HCT116 (cell line): ENCODE results near the gene AKAP13. TPM values are rescaled to one million over a fixed set of nuclear protein-coding genes. Genes with fewer than 3 reads are reported as not detected.

ENCODE experiments used
- ATAC-seq: fragments of 200-7000 bp; cut with Tn5 transposase; 2 replicates; pipeline ENCODE4 v1.9.1; 2020; ENCODE audit warnings: mild to moderate bottlenecking, moderate library complexity
- BruUV-seq: library from RNA; stranded (reverse); fragments of 400-500 nt; replicated peaks from 2 replicates; lab custom pipeline; 2021; lab: Mats Ljungman, UMichigan
- CTCF ChIA-PET: fragments of 300-600 bp; sonication (Branson Sonifier 250); formaldehyde crosslinking; loops from one replicate; lab custom pipeline; 2021; ENCODE audit warnings: antibody characterized with exemption; lab: Charles Lee
- POLR2A ChIA-PET: fragments of 300-600, 350-600 bp; sonication (Branson Sonifier 250); formaldehyde crosslinking; loops from one replicate; lab custom pipeline; 2021; ENCODE audit warnings: antibody characterized with exemption; lab: Charles Lee
- RAD21 ChIA-PET, 2 experiments: fragments of 300-600 bp; sonication (Branson Sonifier 250); formaldehyde crosslinking; loops; one replicate each; lab custom pipeline; 2023; ENCODE audit warnings: low total read pairs in 2 of 2; ENCODE audit not compliant: uncharacterized antibody in 2 of 2, unreplicated experiment in 2 of 2, low non-redundant PET in 1 of 2; lab: Charles Lee
- DNase-seq: peaks from one replicate; pipeline ENCODE4 v3.0.0-alpha.2; 2010; ENCODE audit warnings: low read depth, low spot score
- H2AFZ ChIP-seq: fragments of 200-600 bp; shearing (Covaris generic), sonication (generic); 2 replicates; pipeline ENCODE4 v1.6.1; 2017; ENCODE audit warnings: low read depth, mixed run types, mixed read lengths, antibody characterized with exemption, low read length; ENCODE audit not compliant: poor library complexity, severe bottlenecking
- H3K27ac ChIP-seq: 2 replicates; pipeline ENCODE4 v1.5.1; 2012; ENCODE audit warnings: low read depth, low read length
- H3K27me3 ChIP-seq: fragments of 200-600 bp; sonication (generic); 2 replicates; pipeline ENCODE4 v1.6.1; 2016; ENCODE audit warnings: mixed run types, low read length, mixed read lengths; ENCODE audit not compliant: insufficient read depth
- H3K36me3 ChIP-seq, 2 experiments: fragments of 200-500 bp in 1 of 2; fragments of 200-600 bp in 1 of 2; sonication (Bioruptor generic) in 1 of 2; sonication (generic) in 1 of 2; 2 replicates each; pipeline versions ENCODE4 v1.5.1 to v1.6.1; 2014 to 2016; ENCODE audit warnings: low read length in 2 of 2, inconsistent platforms in 1 of 2, mixed read lengths in 1 of 2, mixed run types in 1 of 2; ENCODE audit not compliant: insufficient read depth in 2 of 2, control insufficient read depth in 1 of 2
- H3K4me1 ChIP-seq, 2 experiments: fragments of 200-600 bp in 1 of 2; sonication (generic) in 1 of 2; 2 replicates each; pipeline versions ENCODE4 v1.5.1 to v1.6.1; 2012 to 2017; ENCODE audit warnings: low read length in 2 of 2, inconsistent platforms in 1 of 2, mild to moderate bottlenecking in 1 of 2, mixed read lengths in 1 of 2, mixed run types in 1 of 2, moderate library complexity in 1 of 2; ENCODE audit not compliant: insufficient read depth in 2 of 2, control insufficient read depth in 1 of 2
- H3K4me2 ChIP-seq: fragments of 200-600 bp; sonication (generic); 2 replicates; pipeline ENCODE4 v1.6.1; 2017; ENCODE audit warnings: mixed run types, low read length, mixed read lengths
- H3K4me3 ChIP-seq, 2 experiments: fragments of 200-600 bp in 1 of 2; sonication (generic) in 1 of 2; replicated peaks in 1 of 2; 2 replicates each; pipeline ENCODE4 v1.5.1; 2011 to 2016; ENCODE audit warnings: low read length in 2 of 2, control low read depth in 1 of 2, low read depth in 1 of 2, mild to moderate bottlenecking in 1 of 2, mixed read lengths in 1 of 2, mixed run types in 1 of 2
- H3K79me2 ChIP-seq: fragments of 200-600 bp; sonication (generic); 2 replicates; pipeline ENCODE4 v1.6.1; 2017; ENCODE audit warnings: mild to moderate bottlenecking, mixed run types, low read length, moderate library complexity, mixed read lengths; ENCODE audit not compliant: insufficient read depth
- H3K9ac ChIP-seq: fragments of 200-600 bp; sonication (generic); 2 replicates; pipeline ENCODE4 v1.6.1; 2016; ENCODE audit warnings: low read length, mixed read lengths
- H3K9me2 ChIP-seq: fragments of 200-600 bp; sonication (generic), shearing (Covaris generic); 2 replicates; pipeline ENCODE4 v1.6.1; 2017; ENCODE audit warnings: mixed run types, mild to moderate bottlenecking, moderate library complexity; ENCODE audit not compliant: insufficient read depth
- H3K9me3 ChIP-seq, 2 experiments: fragments of 200-500 bp in 1 of 2; fragments of 200-600 bp in 1 of 2; sonication (Bioruptor generic) in 1 of 2; sonication (generic) in 1 of 2; 2 replicates each; pipeline ENCODE4 v1.6.1; 2014 to 2017; ENCODE audit warnings: low read length in 2 of 2, mixed read lengths in 2 of 2, inconsistent platforms in 1 of 2, low read depth in 1 of 2, mild to moderate bottlenecking in 1 of 2, mixed run types in 1 of 2, moderate library complexity in 1 of 2; ENCODE audit not compliant: control insufficient read depth in 1 of 2, insufficient read depth in 1 of 2
- H4K20me1 ChIP-seq: fragments of 200-600 bp; sonication (generic), shearing (Covaris generic); 2 replicates; pipeline ENCODE4 v1.6.1; 2017; ENCODE audit warnings: mixed run types, mild to moderate bottlenecking, moderate library complexity; ENCODE audit not compliant: insufficient read depth
- ATF3 ChIP-seq: IDR thresholded peaks from 2 replicates; pipeline ENCODE4 v1.6.1; 2012
- EZH2phosphoT487 ChIP-seq: fragments of 200-600 bp; IDR thresholded peaks from 2 replicates; pipeline ENCODE4 v1.6.1; 2018; ENCODE audit warnings: antibody characterized with exemption, borderline replicate concordance
- MAX ChIP-seq: IDR thresholded peaks from 2 replicates; pipeline ENCODE4 v1.6.1; 2012
- POLR2AphosphoS5 ChIP-seq: IDR thresholded peaks from 2 replicates; pipeline ENCODE4 v1.6.1; 2011; ENCODE audit warnings: mild to moderate bottlenecking, low read depth, low read length, moderate library complexity
- RAD21 ChIP-seq: IDR thresholded peaks from 2 replicates; pipeline ENCODE4 v1.6.1; 2012; ENCODE audit warnings: low read depth, mild to moderate bottlenecking
- REST ChIP-seq: IDR thresholded peaks from 2 replicates; pipeline ENCODE4 v1.6.1; 2012; ENCODE audit warnings: low read depth
- TCF7L2 ChIP-seq: IDR thresholded peaks from 2 replicates; pipeline ENCODE4 v1.7.0; 2011; ENCODE audit warnings: borderline replicate concordance, inconsistent platforms; ENCODE audit not compliant: insufficient read depth, insufficient read length; ENCODE audit errors: extremely low read depth
- YY1 ChIP-seq: IDR thresholded peaks from 2 replicates; pipeline ENCODE4 v1.6.1; 2011; ENCODE audit warnings: low read length, low read depth, moderate library complexity, mild to moderate bottlenecking; ENCODE audit not compliant: insufficient replicate concordance; ENCODE audit errors: extremely low read depth
- ZBTB33 ChIP-seq: IDR thresholded peaks from 2 replicates; pipeline ENCODE4 v1.6.1; 2011; ENCODE audit warnings: mild to moderate bottlenecking, low read length, moderate library complexity; ENCODE audit not compliant: insufficient replicate concordance; ENCODE audit errors: extremely low read depth
- ZNF274 ChIP-seq: fragments of 200-500 bp; sonication (Bioruptor generic); IDR thresholded peaks from 2 replicates; pipeline ENCODE4 v1.6.1; 2014; ENCODE audit warnings: mild to moderate bottlenecking, low read depth, low read length, inconsistent platforms
- intact Hi-C: fragments of 100-400 bp; cut with micrococcal nuclease; formaldehyde crosslinking; loops from 2 replicates; pipeline ENCODE4 v1.10.0; 2022
- total RNA-seq: library from RNA; stranded (reverse); gene quantifications from one replicate; pipeline ENCODE4 v1.2.1, GENCODE V29; 2021; ENCODE audit not compliant: unreplicated experiment

AKAP13 gene
- total RNA-seq, 1 experiment from 2014 or later: 43.1 TPM

GRCh38 chr15:85382942-85383341 is 2.5 kb downstream of the AKAP13 start:
- Histone ChIP-seq H3K79me2 (peaks cover 66% of the 10 kb centered on the region), H3K9ac (no peak overlapping the region), H3K9me2 (no peaks in the 10 kb centered on the region), H3K4me2 (no peak overlapping the region), H3K27ac (no peak overlapping the region), H2AFZ (no peak overlapping the region), H3K27me3 (no peaks in the 10 kb centered on the region), H3K4me3 (no peak overlapping the region), H3K36me3 (no peaks in the 10 kb centered on the region), H3K9me3 (no peaks in the 10 kb centered on the region), H4K20me1 (peaks cover 6% of the 10 kb centered on the region), H3K4me1 (peaks cover 18 to 32% of the 10 kb centered on the region in 2 experiments; a peak in 3 of 4 replicates)
- no peak for TF ChIP-seq MAX
- TF ChIP-seq ATF3: no peak
- no peak for TF ChIP-seq ZNF274
- TF ChIP-seq YY1: no peak
- TF ChIP-seq EZH2phosphoT487: no peak
- TF ChIP-seq RAD21: no peak
- TF ChIP-seq TCF7L2: no peak
- TF ChIP-seq POLR2AphosphoS5: no peak
- TF ChIP-seq ZBTB33: no peak
- TF ChIP-seq REST: no peak
- intact Hi-C loops: no loop called here
- ChIA-PET RAD21 (no interaction called here), CTCF (no interaction called here), POLR2A (no interaction called here)
- BruUV-seq: no TSS peak
- ATAC-seq: no peak
- DNase-seq: no peak
